Esophagus (tissue), 2 donors: ENCODE results near the gene KIAA1328. TPM values are rescaled to one million over a fixed set of nuclear protein-coding genes. Genes with fewer than 3 reads are reported as not detected.

Experiments used
- H3K27ac ChIP-seq, 2 donors: one replicate each; pipeline ENCODE4 v1.5.1; 2013; ENCODE audit warnings: low read depth in 2 of 2, mild to moderate bottlenecking in 2 of 2, inconsistent platforms in 1 of 2, low read length in 1 of 2, moderate library complexity in 1 of 2
- H3K27me3 ChIP-seq, 2 donors: one replicate each; pipeline ENCODE4 v1.6.1; 2013; ENCODE audit warnings: low read length in 2 of 2, control low read depth in 1 of 2, mild to moderate bottlenecking in 1 of 2; ENCODE audit not compliant: insufficient read depth in 2 of 2, control insufficient read depth in 1 of 2
- H3K36me3 ChIP-seq, 2 donors: one replicate each; pipeline ENCODE4 v1.6.1; 2013; ENCODE audit warnings: low read length in 1 of 2; ENCODE audit not compliant: control insufficient read depth in 2 of 2, insufficient read depth in 2 of 2
- H3K4me1 ChIP-seq, 2 donors: one replicate each; pipeline ENCODE4 v1.6.1; 2013; ENCODE audit warnings: low read length in 1 of 2; ENCODE audit not compliant: control insufficient read depth in 2 of 2, insufficient read depth in 2 of 2
- H3K4me3 ChIP-seq, 2 donors: one replicate each; pipeline ENCODE4 v1.5.1; 2013; ENCODE audit warnings: low read length in 2 of 2, mild to moderate bottlenecking in 2 of 2, low read depth in 1 of 2, moderate library complexity in 1 of 2
- H3K9me3 ChIP-seq, 2 donors: one replicate each; pipeline ENCODE4 v1.6.1; 2013; ENCODE audit warnings: mild to moderate bottlenecking in 2 of 2, low read depth in 1 of 2, low read length in 1 of 2, moderate library complexity in 1 of 2; ENCODE audit not compliant: control insufficient read depth in 2 of 2, insufficient read depth in 1 of 2
- WGBS, 2 donors: extraction: QIAGEN DNeasy Blood & Tissue Kit; methylation state at CpG; one replicate each; pipeline ENCODE4 v1.1.7; 2013; 5-methylcytosine and 5-hydroxymethylcytosine counted together
- polyA plus RNA-seq, 2 donors: library from polyadenylated mRNA; stranded (reverse); fragments of 200-250 nt; gene quantifications; one replicate each; pipeline ENCODE4 v1.2.3, GENCODE V29; 2013
- donor health status: healthy with polysubstance abuse.
- donor health status: Bipolar disorder and iron deficiency.

KIAA1328 gene
- polyA plus RNA-seq, 2 donors = 1.9 to 2.6 TPM

DNA sequence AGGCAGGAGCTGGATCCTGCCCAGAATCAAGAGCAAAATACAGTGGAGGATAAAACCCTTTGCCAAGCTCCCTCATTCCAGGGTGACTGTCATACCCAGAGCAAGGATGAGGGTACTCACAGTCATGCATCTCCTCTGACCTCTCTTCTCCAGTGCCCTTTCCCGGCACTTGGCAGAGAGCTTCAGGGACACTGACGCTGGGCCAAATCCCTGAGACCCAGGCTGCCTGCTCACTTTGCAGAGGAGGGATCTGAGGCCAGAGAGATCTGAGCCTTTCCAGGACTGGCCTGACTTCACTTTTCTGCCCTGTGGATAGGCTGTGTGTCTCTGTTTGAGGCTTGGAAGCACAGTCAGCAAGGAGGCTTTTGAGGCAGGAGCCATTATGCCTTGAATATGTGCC is 406.7 kb downstream of the KIAA1328 start:
- Histone ChIP-seq H3K36me3 (no peaks in the 10 kb centered on the region), H3K4me1 (no peaks in the 10 kb centered on the region), H3K9me3 (no peaks in the 10 kb centered on the region), H3K27ac (no peak overlapping the region), H3K27me3 (no peaks in the 10 kb centered on the region), H3K4me3 (no peak overlapping the region)
- WGBS, 2 donors = 96 to 97% methylated on average over 2 of the region's 2 CpGs

- 80 to 87% methylated on average over 6 of the region's 6 CpGs for WGBS, 2 donors
- H3K4me1 ChIP-seq = no peaks in the 10 kb centered on the region
- H3K9me3 ChIP-seq = no peaks in the 10 kb centered on the region
- H3K27me3 ChIP-seq = no peaks in the 10 kb centered on the region
- no peaks in the 10 kb centered on the region for H3K36me3 ChIP-seq
- H3K27ac ChIP-seq = no peak overlapping the region
- H3K4me3 ChIP-seq = no peak overlapping the region
Observed at GRCh38 chr18:37238282-37239108, 409.6 kb downstream of the KIAA1328 start.

GRCh38 chr18:37242091-37242490 is 413.2 kb downstream of the KIAA1328 start:
- Histone ChIP-seq H3K27ac (no peak overlapping the region), H3K9me3 (no peaks in the 10 kb centered on the region), H3K4me1 (no peaks in the 10 kb centered on the region), H3K4me3 (no peak overlapping the region), H3K36me3 (no peaks in the 10 kb centered on the region), H3K27me3 (no peaks in the 10 kb centered on the region)
- WGBS, 2 donors = 64 to 68% methylated on average over 6 of the region's 6 CpGs

GRCh38 chr18:37242826-37243560 is 414.1 kb downstream of the KIAA1328 start:
- Histone ChIP-seq H3K27ac (no peak overlapping the region), H3K27me3 (no peaks in the 10 kb centered on the region), H3K36me3 (no peaks in the 10 kb centered on the region), H3K4me1 (no peaks in the 10 kb centered on the region), H3K9me3 (no peaks in the 10 kb centered on the region), H3K4me3 (no peak overlapping the region)
- WGBS, 2 donors = 68 to 77% methylated on average over 4 of the region's 4 CpGs

- H3K27ac ChIP-seq = no peak overlapping the region
- H3K4me1 ChIP-seq = no peaks in the 10 kb centered on the region
- H3K9me3 ChIP-seq = no peaks in the 10 kb centered on the region
- H3K4me3 ChIP-seq = no peak overlapping the region
- no peaks in the 10 kb centered on the region for H3K27me3 ChIP-seq
- no peaks in the 10 kb centered on the region for H3K36me3 ChIP-seq
- 36 to 38% methylated on average over 33 to 36 of the region's 36 CpGs for WGBS, 2 donors
Observed at GRCh38 chr18:37243741-37244140, 414.8 kb downstream of the KIAA1328 start.

GRCh38 chr18:37244618-37245017 is 415.7 kb downstream of the KIAA1328 start:
- no peaks in the 10 kb centered on the region for H3K27me3 ChIP-seq
- H3K36me3 ChIP-seq = no peaks in the 10 kb centered on the region
- no peaks in the 10 kb centered on the region for H3K9me3 ChIP-seq
- 91% methylated on average over 13 of the region's 13 CpGs for WGBS, 2 donors
- no peaks in the 10 kb centered on the region for H3K4me1 ChIP-seq
- no peak overlapping the region for H3K27ac ChIP-seq
- no peak overlapping the region for H3K4me3 ChIP-seq

- no peaks in the 10 kb centered on the region for H3K9me3 ChIP-seq
- H3K27ac ChIP-seq = no peak overlapping the region
- no peaks in the 10 kb centered on the region for H3K4me1 ChIP-seq
- no peak overlapping the region for H3K4me3 ChIP-seq
- no peaks in the 10 kb centered on the region for H3K36me3 ChIP-seq
- 86 to 88% methylated on average over 13 of the region's 13 CpGs for WGBS, 2 donors
- no peaks in the 10 kb centered on the region for H3K27me3 ChIP-seq
Observed at GRCh38 chr18:37246779-37247340, 417.9 kb downstream of the KIAA1328 start.

GRCh38 chr18:37247497-37248161 is 418.7 kb downstream of the KIAA1328 start:
- 81 to 83% methylated on average over 10 of the region's 10 CpGs for WGBS, 2 donors
- no peaks in the 10 kb centered on the region for H3K4me1 ChIP-seq
- no peaks in the 10 kb centered on the region for H3K36me3 ChIP-seq
- no peaks in the 10 kb centered on the region for H3K9me3 ChIP-seq
- no peak overlapping the region for H3K27ac ChIP-seq
- H3K4me3 ChIP-seq = no peak overlapping the region
- no peaks in the 10 kb centered on the region for H3K27me3 ChIP-seq

GRCh38 chr18:37248281-37248680 is 419.4 kb downstream of the KIAA1328 start:
- Histone ChIP-seq H3K36me3 (no peaks in the 10 kb centered on the region), H3K4me3 (no peak overlapping the region), H3K27ac (no peak overlapping the region), H3K4me1 (no peaks in the 10 kb centered on the region), H3K9me3 (no peaks in the 10 kb centered on the region), H3K27me3 (no peaks in the 10 kb centered on the region)
- WGBS, 2 donors = 85 to 91% methylated on average over 5 of the region's 5 CpGs
